ENCODE measurements around the gene GLI3.
"Not testable (repeated sequence)": the region's sequence is repeated elsewhere in the genome, so short reads cannot be mapped to it uniquely, and the experiment has no call there.

GLI3 gene

GRCh38 chr7:42217053-42217452 lies 20.0 kb downstream of the GLI3 start:
- TF ChIP-seq CTCF (conservative IDR thresholded peaks at IDR 0.05; ENCODE audit: low read length) = no peak
- DNase-seq (ENCODE audit: low read depth) = no peak
- H3K4me3 ChIP-seq (ENCODE audit: low read length) = no peak overlapping the region

- no peak overlapping the region for H3K4me3 ChIP-seq (ENCODE audit: low read length)
- DNase-seq (ENCODE audit: low read depth) = no peak
- no peak for TF ChIP-seq CTCF (conservative IDR thresholded peaks at IDR 0.05; ENCODE audit: low read length)
Observed at GRCh38 chr7:42214060-42214679, 22.8 kb downstream of the GLI3 start.

GRCh38 chr7:42213093-42213492 lies 23.9 kb downstream of the GLI3 start:
- DNase-seq (ENCODE audit: low read depth) = no peak
- H3K4me3 ChIP-seq (ENCODE audit: low read length) = no peak overlapping the region
- TF ChIP-seq CTCF (conservative IDR thresholded peaks at IDR 0.05; ENCODE audit: low read length) = no peak

- TF ChIP-seq CTCF (conservative IDR thresholded peaks at IDR 0.05; ENCODE audit: low read length) = no peak
- no peak for DNase-seq (ENCODE audit: low read depth)
- no peak overlapping the region for H3K4me3 ChIP-seq (ENCODE audit: low read length)
Observed at GRCh38 chr7:42212541-42213090, 24.4 kb downstream of the GLI3 start.

- no peak overlapping the region for H3K4me3 ChIP-seq (ENCODE audit: low read length)
- TF ChIP-seq CTCF (conservative IDR thresholded peaks at IDR 0.05; ENCODE audit: low read length) = no peak
- no peak for DNase-seq (ENCODE audit: low read depth)
Observed at GRCh38 chr7:42211938-42212337, 25.1 kb downstream of the GLI3 start.

- H3K4me3 ChIP-seq (ENCODE audit: low read length) = no peak overlapping the region
- no peak for TF ChIP-seq CTCF (conservative IDR thresholded peaks at IDR 0.05; ENCODE audit: low read length)
- peak; percentile 43 for DNase-seq (ENCODE audit: low read depth)
Observed at GRCh38 chr7:42210779-42211178, 26.2 kb downstream of the GLI3 start.

- DNase-seq (ENCODE audit: low read depth) = no peak
- TF ChIP-seq CTCF (conservative IDR thresholded peaks at IDR 0.05; ENCODE audit: low read length) = no peak
- H3K4me3 ChIP-seq (ENCODE audit: low read length) = no peak overlapping the region
Observed at GRCh38 chr7:42210333-42210732, 26.7 kb downstream of the GLI3 start.

- H3K4me3 ChIP-seq (ENCODE audit: low read length) = not testable (repeated sequence)
Observed at GRCh38 chr7:42209085-42209484, 27.9 kb downstream of the GLI3 start.

More at GRCh38 chr7:42209085-42209484, 27.9 kb downstream of the GLI3 start:
- DNase-seq (ENCODE audit: low read depth) = not testable (repeated sequence)
